ENCODE measurements around the gene TNS2. TPM values are rescaled to one million over a fixed set of nuclear protein-coding genes. Genes with fewer than 3 reads are reported as not detected.

TNS2 gene
- total RNA-seq, 2 experiments from 2014 or later: 1.0 to 1.4 TPM

- CTCF ChIA-PET: interaction anchor here (7.6 kb wide), 1 partner anchor 8 kb away, joined by 119 read pairs; no protein-coding TSS in a partner anchor
- H3K27ac Mint-ChIP-seq: no peak overlapping the region
- DNase-seq (no peak), ATAC-seq (no peak)
- H3K36me3 Mint-ChIP-seq (ENCODE audit: low read depth): peaks cover 53% of the 10 kb centered on the region
- POLR2A ChIA-PET: interaction anchor here (1.0 kb wide), 1 partner anchor 26 kb away, joined by 3 read pairs; no protein-coding TSS in a partner anchor
- no peaks in the 10 kb centered on the region for H3K9me3 Mint-ChIP-seq (ENCODE audit: insufficient read depth)
- no peak overlapping the region for H3K4me3 Mint-ChIP-seq
- peaks cover 28% of the 10 kb centered on the region for H3K4me1 Mint-ChIP-seq (ENCODE audit: low read depth)
- H3K27me3 Mint-ChIP-seq (ENCODE audit: low read depth): no peaks in the 10 kb centered on the region
Observed at GRCh38 chr12:53074283-53074998, 24.6 kb downstream of the TNS2 start.

- H3K4me1 Mint-ChIP-seq (ENCODE audit: low read depth): peaks cover 32% of the 10 kb centered on the region
- ChIA-PET POLR2A (no interaction called here), CTCF (interaction anchor here (7.6 to 14.0 kb wide), 2 partner anchors 8 to 26 kb away, joined by 119 to 170 read pairs; partner anchors contain the start of genes IGFBP6 and SOAT2)
- DNase-seq (no peak), ATAC-seq (no peak)
- H3K27ac Mint-ChIP-seq: no peak overlapping the region
- H3K9me3 Mint-ChIP-seq (ENCODE audit: insufficient read depth): no peaks in the 10 kb centered on the region
- no peak overlapping the region for H3K4me3 Mint-ChIP-seq
- H3K36me3 Mint-ChIP-seq (ENCODE audit: low read depth): peaks cover 53% of the 10 kb centered on the region
- no peaks in the 10 kb centered on the region for H3K27me3 Mint-ChIP-seq (ENCODE audit: low read depth)
Observed at GRCh38 chr12:53074999-53075370, 25.1 kb downstream of the TNS2 start.

- Mint-ChIP-seq H3K36me3 (ENCODE audit: low read depth) (peaks cover 48% of the 10 kb centered on the region), H3K27ac (no peak overlapping the region), H3K4me3 (no peak overlapping the region), H3K4me1 (ENCODE audit: low read depth) (peaks cover 35% of the 10 kb centered on the region), H3K27me3 (ENCODE audit: low read depth) (no peaks in the 10 kb centered on the region), H3K9me3 (ENCODE audit: insufficient read depth) (no peaks in the 10 kb centered on the region)
- ATAC-seq (no peak), DNase-seq (no peak)
- ChIA-PET POLR2A (interaction anchor here (0.6 kb wide), 1 partner anchor 38 kb away, joined by 5 read pairs; no protein-coding TSS in a partner anchor), CTCF (interaction anchor here (1.1 to 14.0 kb wide), 4 partner anchors 10 to 245 kb away, joined by 4 to 170 read pairs (median 62); partner anchors contain the start of genes AAAS, IGFBP6 and SOAT2)
Observed at GRCh38 chr12:53076461-53076860, 26.6 kb downstream of the TNS2 start.

GRCh38 chr12:53077030-53077429, 27.2 kb downstream of the TNS2 start:
- CTCF ChIA-PET: interaction anchor here (0.8 to 14.0 kb wide), 6 partner anchors 10 to 244 kb away, joined by 4 to 170 read pairs (median 8); partner anchors contain the start of genes AAAS, IGFBP6 and SOAT2
- POLR2A ChIA-PET: interaction anchor here (0.6 kb wide), 1 partner anchor 38 kb away, joined by 5 read pairs; no protein-coding TSS in a partner anchor
- ATAC-seq (no peak), DNase-seq (no peak)
- no peak overlapping the region for H3K4me3 Mint-ChIP-seq
- no peaks in the 10 kb centered on the region for H3K27me3 Mint-ChIP-seq (ENCODE audit: low read depth)
- H3K27ac Mint-ChIP-seq: no peak overlapping the region
- peaks cover 45% of the 10 kb centered on the region for H3K36me3 Mint-ChIP-seq (ENCODE audit: low read depth)
- no peaks in the 10 kb centered on the region for H3K9me3 Mint-ChIP-seq (ENCODE audit: insufficient read depth)
- H3K4me1 Mint-ChIP-seq (ENCODE audit: low read depth): peaks cover 31% of the 10 kb centered on the region

GRCh38 chr12:53078425-53079225, 28.8 kb downstream of the TNS2 start:
- ChIA-PET POLR2A (interaction anchor here (0.7 to 2.7 kb wide), 9 partner anchors 15 to 103 kb away, joined by 3 to 20 read pairs (median 4); partner anchors contain the start of gene SOAT2), CTCF (interaction anchor here (1.1 to 14.0 kb wide), 11 partner anchors 9 to 243 kb away, joined by 3 to 170 read pairs (median 7); partner anchors contain the start of genes AAAS, IGFBP6 and SOAT2)
- Mint-ChIP-seq H3K4me3 (peak overlapping the region; percentile 89), H3K27ac (peak overlapping the region; percentile 93), H3K36me3 (ENCODE audit: low read depth) (peaks cover 35% of the 10 kb centered on the region), H3K27me3 (ENCODE audit: low read depth) (no peaks in the 10 kb centered on the region), H3K9me3 (ENCODE audit: insufficient read depth) (no peaks in the 10 kb centered on the region), H3K4me1 (ENCODE audit: low read depth) (peaks cover 33% of the 10 kb centered on the region)
- peak; percentile 35 for ATAC-seq
- peak; percentile 61 for DNase-seq

- no peaks in the 10 kb centered on the region for H3K27me3 Mint-ChIP-seq (ENCODE audit: low read depth)
Observed at GRCh38 chr12:53079226-53080117, 29.6 kb downstream of the TNS2 start, which contains the start of gene SPRYD3. TSS of gene SPRYD3 (minus strand) at chr12:53079390. CDS start at chr12:53079333, 57 bp downstream.

GRCh38 chr12:53082637-53083175, 32.8 kb downstream of the TNS2 start:
- H3K27me3 Mint-ChIP-seq (ENCODE audit: low read depth): peaks cover 12% of the 10 kb centered on the region
- ChIA-PET CTCF (interaction anchor here (1.3 to 14.0 kb wide), 4 partner anchors 11 to 78 kb away, joined by 3 to 170 read pairs (median 14); partner anchors contain the start of genes IGFBP6 and SOAT2), POLR2A (interaction anchor here (1.1 kb wide), 1 partner anchor 10 kb away, joined by 3 read pairs; no protein-coding TSS in a partner anchor)
- H3K36me3 Mint-ChIP-seq (ENCODE audit: low read depth): peaks cover 1% of the 10 kb centered on the region
- no peaks in the 10 kb centered on the region for H3K9me3 Mint-ChIP-seq (ENCODE audit: insufficient read depth)
- ATAC-seq (no peak), DNase-seq (no peak)
- H3K27ac Mint-ChIP-seq: no peak overlapping the region
- peaks cover 21% of the 10 kb centered on the region for H3K4me1 Mint-ChIP-seq (ENCODE audit: low read depth)
- no peak overlapping the region for H3K4me3 Mint-ChIP-seq

More at GRCh38 chr12:53079226-53080117, 29.6 kb downstream of the TNS2 start, which contains the start of gene SPRYD3:
- Mint-ChIP-seq H3K9me3 (ENCODE audit: insufficient read depth) (no peaks in the 10 kb centered on the region), H3K4me3 (peak within 1 kb of the TSS; percentile 89), H3K4me1 (ENCODE audit: low read depth) (peaks cover 28% of the 10 kb centered on the region), H3K27ac (peak within 1 kb of the TSS; percentile 93), H3K36me3 (ENCODE audit: low read depth) (peaks cover 27% of the 10 kb centered on the region)
- POLR2A ChIA-PET: interaction anchor here (0.7 to 2.7 kb wide), 8 partner anchors 14 to 72 kb away, joined by 3 to 20 read pairs (median 4); partner anchors contain the start of gene SOAT2
- DNase-seq: peak; percentile 97
- CTCF ChIA-PET: interaction anchor here (0.9 to 14.0 kb wide), 14 partner anchors 8 to 242 kb away, joined by 3 to 170 read pairs (median 5); partner anchors contain the start of genes AAAS, IGFBP6 and SOAT2
- ATAC-seq: peak; percentile 99

- H3K27me3 Mint-ChIP-seq (ENCODE audit: low read depth): peaks cover 32% of the 10 kb centered on the region
- ChIA-PET CTCF (interaction anchor here (0.7 to 14.0 kb wide), 4 partner anchors 14 to 66 kb away, joined by 3 to 170 read pairs (median 14); partner anchors contain the start of genes IGFBP6 and SOAT2), POLR2A (interaction anchor here (0.6 kb wide), 1 partner anchor 12 kb away, joined by 3 read pairs; no protein-coding TSS in a partner anchor)
Observed at GRCh38 chr12:53086361-53086760, 36.5 kb downstream of the TNS2 start.

GRCh38 chr12:53090105-53090504, 40.2 kb downstream of the TNS2 start:
- Mint-ChIP-seq H3K27me3 (ENCODE audit: low read depth) (peaks cover 35% of the 10 kb centered on the region), H3K9me3 (ENCODE audit: insufficient read depth) (no peaks in the 10 kb centered on the region), H3K4me1 (ENCODE audit: low read depth) (peaks cover 10% of the 10 kb centered on the region), H3K27ac (no peak overlapping the region), H3K36me3 (ENCODE audit: low read depth) (no peaks in the 10 kb centered on the region), H3K4me3 (no peak overlapping the region)
- DNase-seq (no peak), ATAC-seq (no peak)
- ChIA-PET CTCF (interaction anchor here (0.9 to 1.6 kb wide), 6 partner anchors 9 to 35 kb away, joined by 3 to 11 read pairs (median 4); partner anchors contain the start of gene SPRYD3), POLR2A (no interaction called here)

More at GRCh38 chr12:53086361-53086760, 36.5 kb downstream of the TNS2 start:
- Mint-ChIP-seq H3K27ac (no peak overlapping the region), H3K4me1 (ENCODE audit: low read depth) (peaks cover 5% of the 10 kb centered on the region), H3K36me3 (ENCODE audit: low read depth) (no peaks in the 10 kb centered on the region), H3K9me3 (ENCODE audit: insufficient read depth) (no peaks in the 10 kb centered on the region), H3K4me3 (no peak overlapping the region)
- ATAC-seq (no peak), DNase-seq (no peak)

GRCh38 chr12:53090554-53090953, 40.7 kb downstream of the TNS2 start:
- Mint-ChIP-seq H3K27me3 (ENCODE audit: low read depth) (peaks cover 34% of the 10 kb centered on the region), H3K9me3 (ENCODE audit: insufficient read depth) (no peaks in the 10 kb centered on the region), H3K4me1 (ENCODE audit: low read depth) (peaks cover 10% of the 10 kb centered on the region), H3K36me3 (ENCODE audit: low read depth) (no peaks in the 10 kb centered on the region), H3K27ac (no peak overlapping the region), H3K4me3 (no peak overlapping the region)
- ChIA-PET CTCF (interaction anchor here (0.9 to 1.6 kb wide), 6 partner anchors 8 to 35 kb away, joined by 3 to 11 read pairs (median 4); partner anchors contain the start of gene SPRYD3), POLR2A (no interaction called here)
- no peak for DNase-seq
- ATAC-seq: no peak

Data from activated CD8-positive, alpha-beta T cell treated with anti-CD3 and anti-CD28 coated beads, Interleukin-2, amount 10 ng/mL, durations not matched to agents 7 days and 5 days (primary cell).